Neural cell (in vitro differentiated cells): Measurements from ENCODE around the gene KRTAP4-11. TPM values are rescaled to one million over a fixed set of nuclear protein-coding genes. Genes with fewer than 3 reads are reported as not detected.

Experiments
- H2AFZ ChIP-seq: fragments of 200-600, 300-800 bp; sonication (generic), shearing (Covaris generic); 2 replicates; pipeline ENCODE4 v1.6.0; 2014; ENCODE audit warnings: low read depth, mild to moderate bottlenecking, antibody characterized with exemption, low read length, moderate library complexity
- H3F3A ChIP-seq: fragments of 200-600 bp; shearing (Covaris generic); 2 replicates; pipeline ENCODE4 v1.6.1; 2016; ENCODE audit warnings: mild to moderate bottlenecking, moderate library complexity, mixed read lengths, antibody characterized with exemption, low read length; ENCODE audit not compliant: insufficient read depth, poor library complexity, severe bottlenecking
- H3K27ac ChIP-seq: fragments of 200-600, 300-800 bp; sonication (generic), shearing (Covaris generic); 2 replicates; pipeline ENCODE4 v1.5.1; 2014; ENCODE audit warnings: mild to moderate bottlenecking, low read length, moderate library complexity
- H3K27me3 ChIP-seq: fragments of 300-800, 200-600 bp; sonication (generic), shearing (Covaris generic); 2 replicates; pipeline ENCODE4 v1.6.0; 2014; ENCODE audit warnings: mild to moderate bottlenecking, low read depth, low read length, moderate library complexity; ENCODE audit not compliant: insufficient read depth
- H3K36me3 ChIP-seq: fragments of 300-800, 200-600 bp; sonication (generic), shearing (Covaris generic); 2 replicates; pipeline ENCODE4 v1.5.1; 2014; ENCODE audit warnings: mild to moderate bottlenecking, antibody characterized with exemption, low read length, moderate library complexity; ENCODE audit not compliant: insufficient read depth
- H3K4me2 ChIP-seq: fragments of 300-800, 200-600 bp; sonication (generic), shearing (Covaris generic); 2 replicates; pipeline ENCODE4 v1.6.0; 2014; ENCODE audit warnings: mild to moderate bottlenecking, low read length
- H3K4me3 ChIP-seq: fragments of 300-800, 200-600 bp; sonication (generic), shearing (Covaris generic); 2 replicates; pipeline ENCODE4 v1.5.1; 2014; ENCODE audit warnings: mild to moderate bottlenecking, low read length, moderate library complexity
- H3K79me2 ChIP-seq: fragments of 200-600 bp; shearing (Covaris generic); replicated peaks from 2 replicates; pipeline ENCODE4 v1.6.0; 2014; ENCODE audit warnings: mild to moderate bottlenecking, low read length, moderate library complexity; ENCODE audit not compliant: insufficient read depth
- H3K9ac ChIP-seq: fragments of 300-800, 200-600 bp; sonication (generic), shearing (Covaris generic); 2 replicates; pipeline ENCODE4 v1.6.1; 2016; ENCODE audit warnings: mild to moderate bottlenecking, low read length, mixed read lengths
- H3K9me2 ChIP-seq: fragments of 200-600 bp; shearing (Covaris generic); 2 replicates; pipeline ENCODE4 v1.6.1; 2016; ENCODE audit warnings: mild to moderate bottlenecking, low read length, mixed read lengths; ENCODE audit not compliant: insufficient read depth
- H3K9me3 ChIP-seq: fragments of 200-600, 300-800 bp; sonication (generic), shearing (Covaris generic); 2 replicates; pipeline ENCODE4 v1.6.1; 2016; ENCODE audit warnings: mild to moderate bottlenecking, mixed run types, low read length, moderate library complexity, mixed read lengths
- H4K20me1 ChIP-seq: fragments of 200-600 bp; shearing (Covaris generic); 2 replicates; pipeline ENCODE4 v1.6.1; 2016; ENCODE audit warnings: mild to moderate bottlenecking, mixed run types; ENCODE audit not compliant: insufficient read depth
- EP300 ChIP-seq: fragments of 450-650 bp; conservative IDR thresholded peaks from 2 replicates; pipeline ENCODE4 v1.6.1; 2014; ENCODE audit warnings: antibody characterized with exemption, mild to moderate bottlenecking, moderate library complexity; ENCODE audit not compliant: poor library complexity, severe bottlenecking
- EZH2 ChIP-seq: fragments of 200-600, 300-800 bp; shearing (Covaris generic), sonication (generic); IDR thresholded peaks from 2 replicates; pipeline ENCODE4 v1.6.1; 2014; ENCODE audit warnings: antibody characterized with exemption, low read length, borderline replicate concordance, mild to moderate bottlenecking; ENCODE audit not compliant: insufficient read depth, poor library complexity, severe bottlenecking
- MXI1 ChIP-seq: fragments of 450-650 bp; conservative IDR thresholded peaks from 2 replicates; pipeline ENCODE4 v1.6.1; 2014; ENCODE audit warnings: antibody characterized with exemption, mild to moderate bottlenecking; ENCODE audit not compliant: poor library complexity, severe bottlenecking
- POLR2AphosphoS5 ChIP-seq: IDR thresholded peaks from 2 replicates; pipeline ENCODE4 v1.6.1; 2012
- RAD21 ChIP-seq: fragments of 450-650 bp; conservative IDR thresholded peaks from 2 replicates; pipeline ENCODE4 v1.6.1; 2014; ENCODE audit warnings: antibody characterized with exemption, mild to moderate bottlenecking, moderate library complexity
- SMC3 ChIP-seq: fragments of 450-650 bp; conservative IDR thresholded peaks from 2 replicates; pipeline ENCODE4 v1.6.1; 2014; ENCODE audit warnings: antibody characterized with exemption, mild to moderate bottlenecking, moderate library complexity; ENCODE audit not compliant: poor library complexity
- TAF1 ChIP-seq: IDR thresholded peaks from 2 replicates; pipeline ENCODE4 v1.6.1; 2012; ENCODE audit warnings: low read depth
- polyA plus RNA-seq: library from polyadenylated mRNA; depleted of rRNA; stranded (reverse); fragments of >200 nt; gene quantifications from 2 replicates; pipeline ENCODE4 v1.2.3, GENCODE V29; 2014
- TF ChIP-seq, protein P1 (sequence below): IDR thresholded peaks from 2 replicates; pipeline ENCODE4 v1.6.1; 2012; ENCODE audit warnings: borderline replicate concordance
- TF ChIP-seq, protein P2 (sequence below): fragments of 450-650 bp; IDR thresholded peaks from 2 replicates; pipeline ENCODE4 v1.5.1; 2014; ENCODE audit warnings: antibody characterized with exemption, mild to moderate bottlenecking, moderate library complexity; ENCODE audit not compliant: poor library complexity, severe bottlenecking

Gene KRTAP4-11
- polyA plus RNA-seq, 1 donor from 2014 or later, result not detected

DNA sequence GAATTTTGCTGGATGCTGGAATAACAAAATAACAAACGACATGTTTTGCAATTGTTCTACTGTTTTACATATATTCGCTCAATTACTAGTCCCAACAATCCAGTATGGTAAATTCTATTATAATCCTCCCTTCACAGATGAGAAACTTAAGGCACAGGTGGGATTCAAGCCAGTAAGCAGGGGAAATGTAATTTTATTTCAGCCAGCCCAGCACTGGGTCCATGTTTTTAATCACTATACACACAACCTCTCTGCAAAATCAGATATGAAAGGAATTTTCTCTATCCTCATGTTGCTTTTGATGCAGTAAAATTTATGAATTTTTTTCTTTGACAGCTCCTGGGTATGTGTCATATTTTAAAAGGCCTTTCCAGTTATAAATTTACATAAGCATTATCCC, 27.1 kb upstream of the KRTAP4-11 start:
- Histone ChIP-seq H3K79me2 (no peaks in the 10 kb centered on the region), H3K9me3 (peaks cover under 1% of the 10 kb centered on the region), H3K4me2 (no peak overlapping the region), H3K27me3 (no peaks in the 10 kb centered on the region), H3K9ac (no peak overlapping the region), H3K36me3 (no peaks in the 10 kb centered on the region), H3K9me2 (no peaks in the 10 kb centered on the region), H3K4me3 (no peak overlapping the region), H4K20me1 (no peaks in the 10 kb centered on the region), H2AFZ (no peak overlapping the region), H3F3A (no peaks in the 10 kb centered on the region), H3K27ac (no peak overlapping the region)
- TF ChIP-seq EZH2 (no peak), POLR2AphosphoS5 (no peak)
- TF ChIP-seq, protein P1, sequence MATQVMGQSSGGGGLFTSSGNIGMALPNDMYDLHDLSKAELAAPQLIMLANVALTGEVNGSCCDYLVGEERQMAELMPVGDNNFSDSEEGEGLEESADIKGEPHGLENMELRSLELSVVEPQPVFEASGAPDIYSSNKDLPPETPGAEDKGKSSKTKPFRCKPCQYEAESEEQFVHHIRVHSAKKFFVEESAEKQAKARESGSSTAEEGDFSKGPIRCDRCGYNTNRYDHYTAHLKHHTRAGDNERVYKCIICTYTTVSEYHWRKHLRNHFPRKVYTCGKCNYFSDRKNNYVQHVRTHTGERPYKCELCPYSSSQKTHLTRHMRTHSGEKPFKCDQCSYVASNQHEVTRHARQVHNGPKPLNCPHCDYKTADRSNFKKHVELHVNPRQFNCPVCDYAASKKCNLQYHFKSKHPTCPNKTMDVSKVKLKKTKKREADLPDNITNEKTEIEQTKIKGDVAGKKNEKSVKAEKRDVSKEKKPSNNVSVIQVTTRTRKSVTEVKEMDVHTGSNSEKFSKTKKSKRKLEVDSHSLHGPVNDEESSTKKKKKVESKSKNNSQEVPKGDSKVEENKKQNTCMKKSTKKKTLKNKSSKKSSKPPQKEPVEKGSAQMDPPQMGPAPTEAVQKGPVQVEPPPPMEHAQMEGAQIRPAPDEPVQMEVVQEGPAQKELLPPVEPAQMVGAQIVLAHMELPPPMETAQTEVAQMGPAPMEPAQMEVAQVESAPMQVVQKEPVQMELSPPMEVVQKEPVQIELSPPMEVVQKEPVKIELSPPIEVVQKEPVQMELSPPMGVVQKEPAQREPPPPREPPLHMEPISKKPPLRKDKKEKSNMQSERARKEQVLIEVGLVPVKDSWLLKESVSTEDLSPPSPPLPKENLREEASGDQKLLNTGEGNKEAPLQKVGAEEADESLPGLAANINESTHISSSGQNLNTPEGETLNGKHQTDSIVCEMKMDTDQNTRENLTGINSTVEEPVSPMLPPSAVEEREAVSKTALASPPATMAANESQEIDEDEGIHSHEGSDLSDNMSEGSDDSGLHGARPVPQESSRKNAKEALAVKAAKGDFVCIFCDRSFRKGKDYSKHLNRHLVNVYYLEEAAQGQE, result no peak

DNA sequence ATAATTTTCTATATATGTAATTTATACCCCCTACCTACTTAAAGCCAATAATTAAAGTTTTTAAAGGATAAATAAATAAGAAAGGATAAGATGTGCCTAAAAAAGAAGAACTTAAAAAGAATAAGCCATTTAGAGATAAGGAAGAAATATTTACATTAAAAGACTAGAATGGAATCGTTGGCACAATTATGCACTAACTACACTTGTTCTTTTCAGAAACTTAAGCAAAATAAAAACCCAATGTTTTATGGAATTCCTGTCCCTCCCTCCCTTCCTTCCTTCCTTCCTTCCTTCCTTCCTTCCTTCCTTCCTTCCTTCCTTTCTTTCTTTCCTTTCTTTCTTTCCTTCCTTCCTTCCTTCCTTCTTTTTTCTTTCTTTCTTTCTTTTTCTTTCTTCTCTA, 26.7 kb upstream of the KRTAP4-11 start:
- Histone ChIP-seq H3K27ac (no peak overlapping the region), H3K4me2 (no peak overlapping the region), H2AFZ (no peak overlapping the region), H4K20me1 (no peaks in the 10 kb centered on the region), H3K9ac (no peak overlapping the region), H3K27me3 (no peaks in the 10 kb centered on the region), H3K9me2 (no peaks in the 10 kb centered on the region), H3F3A (no peaks in the 10 kb centered on the region), H3K79me2 (no peaks in the 10 kb centered on the region), H3K4me3 (no peak overlapping the region), H3K9me3 (peaks cover 5% of the 10 kb centered on the region), H3K36me3 (no peaks in the 10 kb centered on the region)
- TF ChIP-seq TAF1 (no peak), EZH2 (no peak), SMC3 (no peak), MXI1 (no peak), EP300 (no peak), POLR2AphosphoS5 (no peak), RAD21 (no peak)
- TF ChIP-seq, protein P2, sequence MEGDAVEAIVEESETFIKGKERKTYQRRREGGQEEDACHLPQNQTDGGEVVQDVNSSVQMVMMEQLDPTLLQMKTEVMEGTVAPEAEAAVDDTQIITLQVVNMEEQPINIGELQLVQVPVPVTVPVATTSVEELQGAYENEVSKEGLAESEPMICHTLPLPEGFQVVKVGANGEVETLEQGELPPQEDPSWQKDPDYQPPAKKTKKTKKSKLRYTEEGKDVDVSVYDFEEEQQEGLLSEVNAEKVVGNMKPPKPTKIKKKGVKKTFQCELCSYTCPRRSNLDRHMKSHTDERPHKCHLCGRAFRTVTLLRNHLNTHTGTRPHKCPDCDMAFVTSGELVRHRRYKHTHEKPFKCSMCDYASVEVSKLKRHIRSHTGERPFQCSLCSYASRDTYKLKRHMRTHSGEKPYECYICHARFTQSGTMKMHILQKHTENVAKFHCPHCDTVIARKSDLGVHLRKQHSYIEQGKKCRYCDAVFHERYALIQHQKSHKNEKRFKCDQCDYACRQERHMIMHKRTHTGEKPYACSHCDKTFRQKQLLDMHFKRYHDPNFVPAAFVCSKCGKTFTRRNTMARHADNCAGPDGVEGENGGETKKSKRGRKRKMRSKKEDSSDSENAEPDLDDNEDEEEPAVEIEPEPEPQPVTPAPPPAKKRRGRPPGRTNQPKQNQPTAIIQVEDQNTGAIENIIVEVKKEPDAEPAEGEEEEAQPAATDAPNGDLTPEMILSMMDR, result no peak
- TF ChIP-seq, protein P1, result no peak
